ENCODE results near the gene TUBB8B.
"Not testable (repeated sequence)": the region's sequence is repeated elsewhere in the genome, so short reads cannot be mapped to it uniquely, and the experiment has no call there.

The TUBB8B gene

GRCh38 chr18:49176-49665 lies at the start of gene TUBB8B:
TSS of gene TUBB8B (minus strand) at chr18:49615. CDS start at chr18:49557, 58 bp downstream.
- DNase-seq (ENCODE audit: low read depth, low spot score), result not testable (repeated sequence)

DNA sequence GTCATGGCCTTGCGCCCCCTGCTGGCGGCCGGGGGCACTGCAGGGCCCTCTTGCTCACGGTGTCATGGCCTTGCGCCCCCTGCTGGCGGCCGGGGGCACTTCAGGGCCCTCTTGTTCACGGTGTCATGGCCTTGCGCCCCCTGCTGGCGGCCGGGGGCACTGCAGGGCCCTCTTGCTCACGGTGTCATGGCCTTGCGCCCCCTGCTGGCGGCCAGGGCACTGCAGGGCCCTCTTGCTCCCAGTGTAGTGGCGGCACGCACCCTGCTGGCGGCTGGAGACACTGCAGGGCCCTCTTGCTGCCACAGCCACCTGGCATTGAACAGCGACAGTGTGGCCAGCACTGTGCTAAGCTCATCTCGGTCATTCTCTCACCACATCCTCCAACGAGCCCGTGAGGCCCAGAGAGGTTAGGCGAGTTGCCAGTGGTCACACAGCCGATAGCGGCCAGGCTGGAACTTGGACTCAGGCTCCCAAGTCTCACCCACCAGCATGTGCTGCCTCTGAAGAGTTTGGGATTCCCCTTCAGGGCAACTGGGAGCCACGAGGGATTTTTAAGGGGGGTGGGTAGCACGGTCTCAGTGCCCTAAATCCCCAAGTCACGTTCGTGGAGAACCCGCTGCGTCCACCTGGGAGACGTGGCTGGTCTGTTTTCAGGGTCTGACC lies 48.0 kb upstream of the TUBB8B start:
- not testable (repeated sequence) for DNase-seq (ENCODE audit: low read depth, low spot score)

GRCh38 chr18:96767-97131 lies 47.3 kb upstream of the TUBB8B start:
- DNase-seq (ENCODE audit: low read depth, low spot score), result not testable (repeated sequence)

DNA sequence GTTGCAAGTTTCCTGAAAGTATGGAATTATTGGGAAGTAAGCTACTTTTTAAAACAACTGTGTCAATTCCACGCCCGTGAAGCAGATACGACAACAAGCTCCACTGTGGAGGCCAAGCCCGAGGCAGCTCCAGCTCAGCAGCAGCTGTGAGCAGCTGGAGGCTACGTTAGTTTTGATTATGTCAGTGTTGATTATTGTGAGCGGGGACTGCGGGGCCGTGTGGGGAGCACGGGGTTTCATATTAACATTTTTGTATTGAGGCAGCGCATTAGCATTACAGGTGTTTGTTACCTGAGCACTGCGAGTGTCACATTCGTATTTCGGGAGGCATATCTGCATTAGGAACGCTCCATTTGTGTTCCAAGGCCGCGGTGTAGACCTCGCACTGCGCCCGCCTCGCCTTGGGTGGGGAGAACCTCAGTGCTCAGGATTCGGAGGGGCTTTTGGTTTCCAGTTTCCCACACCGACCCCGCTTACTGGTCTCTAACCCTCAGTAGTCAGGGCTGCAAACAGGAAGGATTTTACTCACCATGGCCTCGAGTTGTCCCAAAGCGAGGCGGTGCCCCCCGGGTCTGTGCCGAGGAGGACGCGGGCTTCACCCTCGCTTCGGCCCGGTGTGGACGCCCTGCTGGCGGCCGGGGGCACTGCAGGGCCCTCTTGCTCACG lies 46.8 kb upstream of the TUBB8B start:
- DNase-seq (ENCODE audit: low read depth, low spot score), result not testable (repeated sequence)

- DNase-seq (ENCODE audit: low read depth, low spot score), result not testable (repeated sequence)
These were observed 46.2 kb upstream of the TUBB8B start for GRCh38 chr18:95580-95979.

DNA sequence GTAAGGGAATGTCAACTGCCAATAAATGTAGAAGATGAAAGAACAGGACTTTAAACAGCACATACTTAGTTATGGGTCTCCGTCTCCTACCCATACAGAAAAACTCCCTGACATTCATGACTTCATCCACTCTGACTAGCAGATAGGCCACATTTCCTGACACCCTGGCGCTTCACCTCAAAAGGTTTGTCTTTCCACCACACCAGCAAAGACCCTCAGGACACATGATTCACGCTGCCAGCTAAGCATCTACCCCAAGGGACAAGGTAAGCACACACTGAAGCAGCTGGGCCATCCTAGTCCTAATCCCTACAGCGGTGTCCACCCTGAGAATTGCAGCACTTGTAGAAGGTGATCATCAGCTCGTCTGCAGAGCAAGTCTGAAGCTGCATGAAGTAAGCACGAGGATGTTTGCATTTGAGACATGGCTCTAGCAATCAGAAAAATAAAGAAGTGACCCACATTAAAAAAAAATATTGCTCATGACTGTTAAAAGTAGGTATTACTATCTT lies 44.5 kb upstream of the TUBB8B start:
- DNase-seq (ENCODE audit: low read depth, low spot score), result not testable (repeated sequence)

DNA sequence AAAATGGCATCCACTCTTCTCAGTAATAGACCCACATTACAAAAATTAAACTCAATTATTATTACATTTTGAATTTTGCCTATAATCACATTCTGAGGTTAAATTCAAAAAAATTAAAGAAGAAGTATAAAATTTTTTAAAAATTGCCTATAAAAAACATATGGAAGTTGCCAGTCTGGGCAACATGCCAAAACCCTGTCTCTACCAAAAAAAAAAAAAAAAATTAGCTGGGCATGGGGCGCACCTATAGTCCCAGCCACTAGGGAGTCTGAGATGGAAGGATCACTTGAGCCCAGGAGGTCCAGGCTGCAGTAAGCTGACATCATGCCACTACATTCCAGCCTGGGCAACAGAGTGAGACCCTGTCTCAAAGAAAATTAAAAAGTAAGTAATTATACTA lies 42.1 kb upstream of the TUBB8B start:
- not testable (repeated sequence) for DNase-seq (ENCODE audit: low read depth, low spot score)

- DNase-seq (ENCODE audit: low read depth, low spot score), result not testable (repeated sequence)
These were observed 41.2 kb upstream of the TUBB8B start for GRCh38 chr18:90396-91193.

DNA sequence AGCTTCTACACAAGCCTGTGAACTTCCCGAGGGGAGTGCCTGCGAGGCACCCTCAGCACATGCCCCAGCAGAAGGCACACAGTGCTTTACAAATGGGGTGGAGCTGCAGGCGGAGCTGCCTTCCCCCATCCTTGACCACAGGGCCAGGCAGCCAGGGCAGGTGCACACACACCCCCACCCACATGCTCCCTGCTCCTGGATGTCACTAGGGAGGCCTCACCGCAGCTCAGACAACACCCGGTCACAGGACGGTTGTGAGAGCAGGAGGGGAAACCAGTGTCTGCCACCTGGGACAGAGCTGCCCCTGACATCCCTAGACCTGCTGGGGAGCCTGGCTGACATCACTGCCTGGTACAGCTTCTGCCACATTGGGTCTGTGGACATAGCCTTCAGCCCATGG lies 39.7 kb upstream of the TUBB8B start:
- DNase-seq (ENCODE audit: low read depth, low spot score), result not testable (repeated sequence)

- not testable (repeated sequence) for DNase-seq (ENCODE audit: low read depth, low spot score)
These were observed 35.4 kb upstream of the TUBB8B start for GRCh38 chr18:84801-85200.

- DNase-seq (ENCODE audit: low read depth, low spot score), result not testable (repeated sequence)
These were observed 33.3 kb upstream of the TUBB8B start for GRCh38 chr18:82626-83209.

- not testable (repeated sequence) for DNase-seq (ENCODE audit: low read depth, low spot score)
These were observed 31.5 kb upstream of the TUBB8B start for GRCh38 chr18:80881-81280.

- not testable (repeated sequence) for DNase-seq (ENCODE audit: low read depth, low spot score)
These were observed 30.8 kb upstream of the TUBB8B start for GRCh38 chr18:80202-80601.

GRCh38 chr18:75525-76160 lies 26.2 kb upstream of the TUBB8B start:
- not testable (repeated sequence) for DNase-seq (ENCODE audit: low read depth, low spot score)

GRCh38 chr18:73181-73777 lies 23.9 kb upstream of the TUBB8B start:
- not testable (repeated sequence) for DNase-seq (ENCODE audit: low read depth, low spot score)

- DNase-seq (ENCODE audit: low read depth, low spot score), result not testable (repeated sequence)
These were observed 18.3 kb upstream of the TUBB8B start for GRCh38 chr18:67701-68100.

DNA sequence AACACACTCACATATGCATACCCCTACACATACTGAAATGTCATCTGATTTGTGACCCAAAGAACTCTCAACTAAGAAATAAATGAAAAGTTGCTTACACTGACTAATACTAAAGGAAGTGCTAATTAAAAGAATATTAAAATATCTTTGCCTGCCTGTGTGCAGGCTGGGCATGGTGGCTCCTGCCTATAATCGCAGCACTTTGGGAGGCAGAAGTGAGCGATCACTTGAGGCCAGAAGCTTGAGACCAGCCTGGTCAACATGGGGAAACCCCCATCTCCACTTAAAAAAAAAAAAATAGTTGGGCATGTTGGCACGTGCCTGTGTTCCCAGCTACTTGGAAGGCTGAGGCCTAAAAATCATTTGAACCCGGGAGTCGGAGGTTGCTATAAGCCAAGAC lies 14.9 kb upstream of the TUBB8B start:
- not testable (repeated sequence) for DNase-seq (ENCODE audit: low read depth, low spot score)

- DNase-seq (ENCODE audit: low read depth, low spot score), result not testable (repeated sequence)
These were observed 14.2 kb upstream of the TUBB8B start for GRCh38 chr18:63656-64055.

- not testable (repeated sequence) for DNase-seq (ENCODE audit: low read depth, low spot score)
These were observed 5.0 kb upstream of the TUBB8B start for GRCh38 chr18:54388-54787.

DNA sequence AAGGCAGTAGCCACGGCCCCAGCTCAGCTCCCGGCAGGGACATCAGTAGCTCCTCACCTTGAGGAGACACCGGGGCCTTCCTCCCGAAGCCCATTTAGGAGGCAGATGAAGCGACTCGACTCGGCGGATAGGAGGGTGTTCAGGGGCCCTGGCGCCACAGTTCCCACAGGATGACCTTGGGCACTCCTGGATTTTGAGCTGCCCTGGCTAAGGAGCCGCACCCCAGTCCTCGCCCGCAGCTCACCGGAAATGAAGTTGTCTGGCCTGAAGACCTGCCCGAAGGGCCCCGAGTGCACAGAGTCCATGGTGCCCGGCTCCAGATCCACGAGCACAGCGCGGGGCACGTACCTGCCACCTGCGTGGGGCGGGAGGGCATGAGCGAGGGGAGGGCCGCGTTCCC lies 719 bp downstream of the TUBB8B start:
- not testable (repeated sequence) for DNase-seq (ENCODE audit: low read depth, low spot score)

DNA sequence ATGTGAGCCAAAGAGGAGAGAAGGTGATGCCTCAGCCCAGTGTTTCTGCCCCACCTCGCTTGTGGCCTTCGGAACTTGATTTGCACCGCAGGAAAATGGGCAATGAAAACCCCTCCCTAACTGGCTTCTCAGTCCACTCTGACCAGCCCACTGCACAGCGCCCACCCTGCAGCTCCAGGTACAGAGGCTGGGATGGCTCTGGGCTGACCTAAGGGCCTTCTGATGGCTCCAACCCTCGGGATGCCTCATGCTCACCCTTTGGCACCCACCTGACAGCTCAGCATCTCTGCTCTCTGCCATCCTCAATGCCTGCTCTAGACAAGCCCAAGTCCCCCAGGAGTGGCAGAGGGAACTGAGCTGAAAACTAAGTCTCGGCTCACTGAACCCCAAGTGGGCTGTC lies 36.2 kb downstream of the TUBB8B start:
- not testable (repeated sequence) for DNase-seq (ENCODE audit: low read depth, low spot score)

Data from activated CD4-positive, CD25-positive, alpha-beta regulatory T cell treated with anti-CD3 and anti-CD28 coated beads, Interleukin-2, amount 50 U/mL, for 16 hours (primary cell).